Right hindlimb (tissue), 1 donor: ENCODE measurements around the gene EFCAB6.

Experiments
- DNase-seq: peaks from one replicate; pipeline ENCODE4 v3.0.0-alpha.2; 2018

EFCAB6 gene

GRCh38 chr22:43497956-43498855 is 313.9 kb downstream of the EFCAB6 start:
- DNase-seq, result no peak

GRCh38 chr22:43493297-43493696 is 318.8 kb downstream of the EFCAB6 start:
- DNase-seq, result no peak

- no peak for DNase-seq
These were observed 320.4 kb downstream of the EFCAB6 start for GRCh38 chr22:43491737-43492136.

GRCh38 chr22:43491177-43491576 is 320.9 kb downstream of the EFCAB6 start:
- no peak for DNase-seq

- DNase-seq, result no peak
These were observed 321.8 kb downstream of the EFCAB6 start for GRCh38 chr22:43490311-43490710.

- no peak for DNase-seq
These were observed 323.2 kb downstream of the EFCAB6 start for GRCh38 chr22:43488937-43489336.

- DNase-seq, result no peak
These were observed 323.9 kb downstream of the EFCAB6 start for GRCh38 chr22:43488031-43488866.

- DNase-seq, result no peak
These were observed 324.6 kb downstream of the EFCAB6 start for GRCh38 chr22:43487311-43488030.

- DNase-seq, result no peak
These were observed 326.5 kb downstream of the EFCAB6 start for GRCh38 chr22:43485502-43486089.

GRCh38 chr22:43484227-43484626 is 327.9 kb downstream of the EFCAB6 start:
- no peak for DNase-seq

- DNase-seq, result no peak
These were observed 328.4 kb downstream of the EFCAB6 start for GRCh38 chr22:43483669-43484068.

GRCh38 chr22:43483266-43483665 is 328.8 kb downstream of the EFCAB6 start:
- no peak for DNase-seq

GRCh38 chr22:43482318-43482625 is 329.8 kb downstream of the EFCAB6 start:
- no peak for DNase-seq

- no peak for DNase-seq
These were observed 330.4 kb downstream of the EFCAB6 start for GRCh38 chr22:43481568-43482317.

- DNase-seq, result no peak
These were observed 332.1 kb downstream of the EFCAB6 start for GRCh38 chr22:43479962-43480361.

- DNase-seq, result no peak
These were observed 332.7 kb downstream of the EFCAB6 start for GRCh38 chr22:43479301-43479950.
